Dendritic cell treated with granulocyte-macrophage colony-stimulating factor and Interleukin-4, amounts not matched to agents 40 ng/mL and 50 ng/mL, for 4 days (primary cell): Measurements from ENCODE around the gene BTD.

ENCODE experiments used
- H3K27ac Mint-ChIP-seq: one replicate; pipeline ENCODE4 v1.8.0; 2022; ENCODE audit warnings: mild to moderate bottlenecking, mixed read lengths
- H3K27me3 Mint-ChIP-seq: one replicate; pipeline ENCODE4 v1.8.0; 2022; ENCODE audit warnings: mild to moderate bottlenecking, mixed read lengths
- H3K36me3 Mint-ChIP-seq: one replicate; pipeline ENCODE4 v1.8.0; 2022; ENCODE audit warnings: low read depth, mixed read lengths
- H3K4me1 Mint-ChIP-seq: one replicate; pipeline ENCODE4 v1.8.0; 2022; ENCODE audit warnings: low read depth, mixed read lengths
- H3K4me3 Mint-ChIP-seq: one replicate; pipeline ENCODE4 v1.8.0; 2022; ENCODE audit warnings: mild to moderate bottlenecking, moderate library complexity, mixed read lengths
- H3K9me3 Mint-ChIP-seq: one replicate; pipeline ENCODE4 v1.8.0; 2022; ENCODE audit warnings: mixed read lengths
- intact Hi-C: fragments of 100-400 bp; cut with micrococcal nuclease; formaldehyde crosslinking; loops from one replicate; pipeline ENCODE4 v1.15.0; 2022

Gene BTD

GRCh38 chr3:15682561-15683185 is 81.1 kb downstream of the BTD start:
- no peak overlapping the region for H3K4me3 Mint-ChIP-seq
- intact Hi-C loops, result no loop called here
- H3K27ac Mint-ChIP-seq, result no peak overlapping the region
- H3K27me3 Mint-ChIP-seq, result no peaks in the 10 kb centered on the region
- H3K4me1 Mint-ChIP-seq, result peaks cover 11% of the 10 kb centered on the region
- peaks cover 6% of the 10 kb centered on the region for H3K36me3 Mint-ChIP-seq
- H3K9me3 Mint-ChIP-seq, result no peaks in the 10 kb centered on the region

DNA sequence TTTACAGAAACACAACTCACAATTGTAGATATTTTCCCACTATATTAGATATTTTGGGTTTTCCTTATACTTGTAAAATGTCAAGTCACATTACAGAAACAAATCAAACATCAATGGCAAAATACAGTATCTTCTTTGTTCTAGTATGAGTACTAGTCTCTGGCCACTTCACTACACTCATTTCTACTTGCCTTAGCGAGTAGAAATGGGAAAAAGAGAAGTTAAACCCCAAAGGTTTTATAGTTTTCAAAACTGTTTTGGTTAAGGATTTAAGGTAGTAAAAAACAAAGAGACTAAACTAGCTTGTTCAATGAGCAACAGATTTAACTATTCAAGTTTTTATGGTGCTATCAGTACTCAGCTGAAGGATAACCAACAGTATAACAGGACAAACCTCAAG is 81.7 kb downstream of the BTD start:
- Mint-ChIP-seq H3K27me3 (no peaks in the 10 kb centered on the region), H3K4me3 (no peak overlapping the region), H3K36me3 (peaks cover 6% of the 10 kb centered on the region), H3K9me3 (no peaks in the 10 kb centered on the region), H3K27ac (no peak overlapping the region), H3K4me1 (peaks cover 11% of the 10 kb centered on the region)
- intact Hi-C loops, result no loop called here

GRCh38 chr3:15685927-15686326 is 84.4 kb downstream of the BTD start:
- no peaks in the 10 kb centered on the region for H3K27me3 Mint-ChIP-seq
- peaks cover 6% of the 10 kb centered on the region for H3K4me1 Mint-ChIP-seq
- no peaks in the 10 kb centered on the region for H3K9me3 Mint-ChIP-seq
- intact Hi-C loops, result no loop called here
- no peak overlapping the region for H3K27ac Mint-ChIP-seq
- H3K36me3 Mint-ChIP-seq, result peaks cover 12% of the 10 kb centered on the region
- H3K4me3 Mint-ChIP-seq, result no peak overlapping the region

- Mint-ChIP-seq H3K36me3 (peaks cover 9% of the 10 kb centered on the region), H3K27me3 (no peaks in the 10 kb centered on the region), H3K4me3 (no peak overlapping the region), H3K27ac (no peak overlapping the region), H3K4me1 (no peaks in the 10 kb centered on the region), H3K9me3 (no peaks in the 10 kb centered on the region)
- intact Hi-C loops, result no loop called here
Observed at GRCh38 chr3:15690230-15690629, 88.7 kb downstream of the BTD start.

- Mint-ChIP-seq H3K27ac (no peak overlapping the region), H3K4me3 (no peak overlapping the region), H3K27me3 (no peaks in the 10 kb centered on the region), H3K9me3 (no peaks in the 10 kb centered on the region), H3K36me3 (peaks cover 6% of the 10 kb centered on the region), H3K4me1 (no peaks in the 10 kb centered on the region)
- intact Hi-C loops, result no loop called here
Observed at GRCh38 chr3:15690748-15691147, 89.2 kb downstream of the BTD start.

DNA sequence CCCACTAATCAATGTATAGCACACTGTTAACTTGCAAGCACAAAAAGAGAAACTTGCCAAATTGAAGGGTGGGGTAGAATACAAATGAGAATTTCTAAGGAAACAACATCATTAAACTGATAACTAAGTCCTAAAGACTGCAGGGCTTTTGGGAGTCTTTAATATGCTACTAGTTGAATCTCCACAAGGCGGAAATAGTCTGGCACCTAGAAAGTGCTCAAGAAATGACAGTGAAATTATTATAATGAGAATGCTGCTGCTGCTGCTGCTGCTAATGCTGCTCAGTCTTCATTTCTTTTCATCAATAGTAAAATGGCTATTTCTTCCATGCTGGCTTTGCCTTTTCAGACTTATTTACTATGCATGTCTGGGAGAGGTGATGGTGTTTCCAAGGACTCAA is 91.8 kb downstream of the BTD start:
- peaks cover 6% of the 10 kb centered on the region for H3K36me3 Mint-ChIP-seq
- H3K27ac Mint-ChIP-seq, result no peak overlapping the region
- intact Hi-C loops, result no loop called here

DNA sequence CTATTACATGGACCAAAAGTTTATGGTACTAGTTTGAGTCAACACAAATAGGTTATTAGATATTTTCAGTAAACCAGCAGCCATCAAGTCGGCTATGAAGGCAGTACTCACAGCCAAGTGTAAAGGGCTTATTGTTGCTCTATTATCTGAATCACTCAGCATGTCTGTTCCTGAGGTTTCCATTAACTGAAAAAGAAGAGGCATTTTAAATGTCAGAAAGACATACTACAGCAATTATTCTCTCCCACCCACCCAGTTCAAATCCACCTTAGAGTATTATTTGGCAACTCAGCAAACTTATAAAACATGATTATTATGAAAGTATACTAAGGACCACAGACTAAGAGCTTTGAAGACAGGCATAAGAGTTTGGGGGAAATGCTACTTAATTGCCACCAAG is 93.1 kb downstream of the BTD start:
- intact Hi-C loops, result no loop called here
- Mint-ChIP-seq H3K27me3 (no peaks in the 10 kb centered on the region), H3K4me1 (no peaks in the 10 kb centered on the region), H3K9me3 (no peaks in the 10 kb centered on the region), H3K4me3 (no peak overlapping the region), H3K27ac (no peak overlapping the region), H3K36me3 (peaks cover under 1% of the 10 kb centered on the region)

More for the DNA sequence above, 91.8 kb downstream of the BTD start:
- Mint-ChIP-seq H3K4me1 (no peaks in the 10 kb centered on the region), H3K4me3 (no peak overlapping the region), H3K27me3 (no peaks in the 10 kb centered on the region), H3K9me3 (no peaks in the 10 kb centered on the region)
